GM10847 (cell line): ENCODE results near the gene TMEM63C.

Experiments
- POLR2A ChIP-seq: IDR thresholded peaks from 2 replicates; pipeline ENCODE4 v1.6.1; 2011; ENCODE audit not compliant: insufficient read length; ENCODE audit errors: extremely low read depth

The TMEM63C gene

DNA sequence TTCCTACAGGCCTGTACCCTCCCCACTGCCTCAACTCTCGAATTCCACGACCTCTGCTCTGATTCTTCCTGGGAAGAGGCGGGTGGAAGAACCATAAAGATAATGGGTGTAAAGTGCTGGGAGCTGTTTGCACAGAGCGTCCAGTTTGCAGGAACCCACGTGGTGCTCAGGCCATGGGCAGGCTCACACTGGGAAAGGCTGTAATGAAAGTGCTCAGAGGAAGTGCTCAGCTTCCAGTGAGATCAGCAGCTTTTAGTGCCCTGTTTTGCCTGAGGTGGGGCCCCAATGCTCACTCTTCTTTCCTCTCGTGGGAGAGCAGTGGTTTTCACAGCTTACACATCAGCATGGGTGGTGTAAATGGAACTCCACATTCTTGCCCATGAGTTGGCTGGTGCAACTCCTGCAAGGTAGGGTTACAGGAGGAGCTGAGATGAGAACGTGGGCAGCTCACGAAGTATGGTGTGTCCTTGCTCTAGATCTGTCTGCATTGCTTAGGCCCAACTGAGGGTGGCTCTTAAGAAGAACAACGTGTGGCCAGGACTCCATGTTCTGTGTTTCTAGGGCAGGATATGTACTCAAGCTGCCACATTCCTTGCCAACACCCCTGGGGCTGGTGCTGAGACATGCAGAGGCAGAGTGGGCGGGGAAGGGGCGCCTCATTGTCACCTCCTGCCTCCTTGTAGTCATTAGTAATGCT lies 2.9 kb downstream of the TMEM63C start:
- no peak for TF ChIP-seq POLR2A

DNA sequence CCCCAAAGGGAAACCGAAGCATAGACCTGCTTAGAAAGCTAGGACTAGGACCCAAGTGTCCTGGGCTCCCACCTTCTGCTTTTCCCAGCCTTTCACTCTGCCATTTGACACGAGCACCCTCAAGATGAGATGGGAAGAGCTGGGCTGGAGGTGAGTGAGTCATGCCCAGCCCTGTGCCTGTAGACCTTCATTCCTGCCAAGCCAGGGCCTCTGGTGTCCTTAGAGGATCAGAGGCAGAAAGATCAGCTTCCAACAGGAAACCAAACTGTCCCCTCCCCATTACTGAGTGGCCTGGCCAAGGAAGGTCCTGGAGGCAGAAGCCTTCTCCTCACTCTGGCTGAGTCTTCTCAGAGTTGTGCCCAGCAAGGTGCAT lies 3.5 kb downstream of the TMEM63C start:
- no peak for TF ChIP-seq POLR2A

DNA sequence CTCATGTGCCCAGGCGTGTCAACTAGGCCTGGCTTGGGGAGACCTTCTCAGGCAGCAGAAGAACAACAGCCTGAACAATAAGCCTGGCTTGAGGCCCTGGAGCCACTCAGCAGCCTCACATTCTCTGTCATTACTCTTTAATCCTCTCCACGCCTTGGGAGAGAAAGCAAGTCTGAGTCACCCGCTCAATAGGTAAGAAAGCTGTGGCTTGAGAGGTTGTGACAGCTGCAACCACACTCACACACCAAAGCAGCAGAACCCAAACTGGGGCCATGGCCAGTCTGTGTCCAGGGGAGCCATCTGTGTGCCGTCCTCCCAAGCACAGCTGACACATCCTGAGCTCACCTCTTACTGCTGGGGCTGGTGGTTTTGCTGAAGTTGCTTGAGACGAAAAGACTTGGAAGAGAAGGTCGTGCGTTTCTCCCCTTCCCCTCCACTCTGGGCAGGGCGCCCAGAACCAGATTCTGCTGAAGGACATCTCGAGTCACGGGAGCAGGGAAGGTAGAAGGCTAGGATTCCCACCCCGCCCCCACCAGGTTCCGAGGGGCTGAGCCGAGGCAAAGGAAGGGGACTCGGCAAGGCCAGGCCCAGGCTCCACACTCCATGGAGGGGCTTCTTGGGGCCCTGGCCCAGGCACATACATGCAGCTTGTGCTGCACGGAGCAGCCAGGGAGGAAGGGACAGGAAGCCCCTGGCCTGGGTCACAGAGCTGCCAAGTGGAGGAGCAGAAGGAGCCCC lies 5.5 kb downstream of the TMEM63C start:
- no peak for TF ChIP-seq POLR2A

DNA sequence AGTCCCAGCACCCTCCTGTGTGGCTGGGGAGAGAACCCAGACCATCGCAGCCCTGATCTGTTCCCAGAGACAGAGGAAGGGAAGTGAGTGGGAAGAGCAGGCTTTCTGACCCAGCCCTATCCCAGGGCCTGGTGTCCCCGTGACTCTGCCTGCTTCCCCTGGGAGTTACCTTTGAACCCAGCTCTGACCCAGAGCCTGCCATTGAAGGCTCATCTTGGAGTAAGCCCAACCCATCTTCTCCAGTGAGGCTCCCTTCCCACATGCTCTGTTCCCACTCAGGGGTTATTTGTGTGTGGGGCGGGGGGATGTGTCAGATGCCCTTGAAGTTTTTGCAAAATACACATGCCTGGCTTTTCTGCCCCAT lies 6.0 kb downstream of the TMEM63C start:
- no peak for TF ChIP-seq POLR2A

DNA sequence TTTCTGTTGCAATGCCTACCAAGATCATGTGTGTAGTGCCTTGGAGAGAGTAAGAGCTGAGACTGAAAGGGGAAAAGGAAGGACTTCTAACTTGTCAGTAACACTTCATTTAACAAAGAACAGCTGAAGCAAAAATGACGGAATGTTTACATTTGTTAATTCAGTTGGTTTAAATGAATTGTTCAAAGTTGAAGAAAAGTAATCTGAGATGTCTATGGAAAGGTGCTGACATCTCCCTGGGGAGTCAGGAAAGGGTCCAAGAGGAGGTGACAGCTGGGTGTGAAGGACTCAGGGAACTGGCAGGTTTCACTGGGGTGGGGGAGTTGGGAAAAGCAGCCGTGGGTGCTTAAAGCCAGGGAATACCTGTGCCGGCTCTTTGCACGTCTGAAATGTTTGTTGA lies 7.9 kb downstream of the TMEM63C start:
- TF ChIP-seq POLR2A = no peak

DNA sequence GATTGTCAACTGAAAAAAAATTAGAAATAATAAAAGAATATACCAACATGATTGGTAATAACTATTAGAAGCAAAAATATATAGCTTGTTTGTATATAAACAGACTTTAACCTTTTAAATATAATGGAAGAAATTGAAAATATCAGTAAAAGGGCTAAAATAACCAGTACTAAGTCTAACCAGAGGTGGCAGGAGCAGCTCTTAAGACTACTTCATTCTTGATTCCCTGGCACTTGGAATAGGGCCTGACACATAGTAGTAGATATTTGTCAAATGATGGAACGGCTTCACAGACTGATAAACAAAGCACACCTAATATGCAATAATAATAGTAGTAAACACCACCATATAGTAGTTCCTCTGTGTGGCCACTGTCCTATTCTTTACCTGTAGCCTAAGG lies 9.4 kb downstream of the TMEM63C start:
- TF ChIP-seq POLR2A = no peak

DNA sequence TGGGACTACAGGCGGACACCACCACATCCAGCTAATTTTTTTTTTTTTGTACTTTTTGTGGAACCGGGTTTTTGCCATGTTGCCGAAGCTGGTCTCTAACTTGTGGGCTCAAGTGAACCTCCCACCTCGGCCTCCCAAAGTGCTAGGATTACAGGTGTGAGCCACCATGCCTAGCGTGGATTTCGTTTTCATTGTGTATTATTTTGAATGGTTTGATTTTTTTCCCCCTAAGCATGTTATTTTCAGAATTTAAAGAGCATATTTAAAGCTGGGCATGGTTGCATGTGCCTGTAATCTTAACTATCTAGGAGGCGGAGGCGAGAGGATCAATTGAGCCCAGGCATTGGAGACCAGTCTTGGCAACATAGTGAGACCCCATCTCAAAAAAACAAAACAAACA lies 13.1 kb downstream of the TMEM63C start:
- TF ChIP-seq POLR2A = no peak

DNA sequence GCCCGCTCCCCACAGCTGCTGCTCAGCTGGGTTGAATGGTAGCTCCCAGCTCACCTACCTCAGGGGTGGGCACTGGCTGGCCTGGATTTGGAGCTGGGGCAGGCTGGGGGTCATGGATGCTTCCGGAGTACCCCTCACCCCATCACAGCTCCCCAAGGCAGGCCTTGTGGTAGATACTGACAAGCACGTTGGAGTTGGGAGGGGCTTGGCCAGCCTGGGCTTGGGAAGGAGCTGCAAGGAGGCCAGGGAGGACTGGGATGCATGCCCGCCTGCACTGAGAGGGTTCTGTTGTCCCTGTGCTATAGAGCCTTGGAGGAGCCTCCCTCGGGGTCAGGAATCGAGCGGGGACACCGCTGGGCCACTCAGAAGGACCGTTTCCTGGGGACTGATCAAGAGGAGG lies 14.2 kb downstream of the TMEM63C start:
- no peak for TF ChIP-seq POLR2A

DNA sequence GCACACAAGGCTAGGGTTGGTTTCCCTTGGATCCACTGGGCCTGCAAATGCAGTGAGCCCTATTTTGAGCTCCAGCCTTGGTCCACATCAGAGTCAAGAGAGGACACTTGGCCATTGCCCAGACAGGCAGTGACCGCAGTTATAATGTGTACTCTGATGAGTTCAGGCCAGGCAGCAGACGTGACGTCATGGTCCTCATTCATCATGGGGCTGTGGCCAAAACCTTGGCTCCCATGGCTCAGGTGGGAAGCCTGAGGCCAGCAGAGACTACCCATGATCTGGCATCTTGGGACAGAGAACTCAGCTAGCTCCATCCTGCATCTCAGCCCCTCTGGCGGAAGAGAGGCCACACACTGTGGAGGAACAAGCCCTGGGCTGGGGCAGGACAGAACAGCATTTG lies 16.4 kb downstream of the TMEM63C start:
- no peak for TF ChIP-seq POLR2A

DNA sequence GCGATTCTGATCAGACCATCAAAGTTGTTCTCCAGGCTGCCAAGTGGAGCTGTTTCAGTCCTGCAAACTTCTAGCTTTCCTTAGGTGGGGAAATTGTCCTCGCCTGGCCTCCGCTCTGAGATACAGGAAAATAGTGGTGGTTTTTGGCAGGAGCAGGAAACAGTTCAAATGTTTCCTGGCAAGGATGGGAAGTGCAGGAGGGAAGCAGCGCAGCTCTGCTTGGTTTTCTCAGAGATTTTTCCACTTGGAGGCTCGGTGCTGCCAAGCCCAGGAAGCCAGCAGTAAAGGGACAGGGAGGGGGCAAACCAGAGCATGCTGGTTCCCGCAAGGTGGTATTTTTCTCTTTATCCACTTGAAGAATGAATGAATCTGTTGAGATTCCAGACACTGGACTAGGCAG lies 17.0 kb downstream of the TMEM63C start:
- TF ChIP-seq POLR2A = no peak

DNA sequence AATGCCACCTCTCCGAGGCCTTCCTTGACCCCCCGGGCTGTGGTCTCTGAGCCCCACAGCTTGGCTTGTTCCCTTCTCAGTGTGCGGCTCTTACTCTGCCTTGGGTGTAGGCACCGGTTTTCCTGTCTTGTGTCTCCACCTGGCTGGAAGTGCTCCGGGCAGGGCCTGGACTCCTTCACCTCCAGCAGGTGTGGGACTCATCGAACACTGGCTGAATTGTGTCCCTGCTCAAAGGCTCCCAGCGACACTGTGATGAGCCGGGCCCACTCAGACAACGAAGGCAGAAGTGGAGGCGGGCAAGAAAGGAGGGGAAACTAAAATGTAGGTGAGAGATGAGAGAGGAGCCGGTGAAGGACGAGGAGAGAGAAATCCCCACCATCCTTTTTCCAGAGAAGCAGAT lies 18.0 kb downstream of the TMEM63C start:
- TF ChIP-seq POLR2A = no peak

DNA sequence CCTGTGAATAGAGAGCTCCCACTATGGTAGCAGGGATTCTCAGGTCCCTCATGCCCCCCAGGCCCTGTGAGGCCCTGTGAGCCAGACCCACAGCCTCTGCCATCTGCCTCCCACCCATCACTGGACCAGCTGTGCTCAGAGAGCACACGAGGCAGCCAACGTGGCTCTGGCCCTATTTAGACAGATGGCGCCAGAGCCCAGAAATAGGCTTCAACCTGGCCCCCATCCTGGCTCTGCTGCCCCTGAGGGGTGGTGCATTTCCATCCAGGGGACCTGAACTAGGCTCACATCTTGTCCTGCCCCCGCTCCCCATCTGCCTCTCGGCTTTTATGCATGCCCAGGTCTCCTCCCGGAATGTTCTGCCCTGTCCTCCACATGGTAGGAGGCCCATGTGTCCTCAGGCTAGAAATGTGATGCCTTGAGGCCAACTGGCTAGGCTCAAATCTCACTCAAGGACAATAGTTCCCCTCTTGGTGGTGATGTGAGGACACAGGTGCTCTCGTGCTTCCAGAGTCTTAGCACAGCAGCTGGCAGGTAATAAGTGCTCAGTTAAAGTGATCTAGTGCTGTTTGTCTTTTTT lies 18.9 kb downstream of the TMEM63C start:
- TF ChIP-seq POLR2A = no peak

DNA sequence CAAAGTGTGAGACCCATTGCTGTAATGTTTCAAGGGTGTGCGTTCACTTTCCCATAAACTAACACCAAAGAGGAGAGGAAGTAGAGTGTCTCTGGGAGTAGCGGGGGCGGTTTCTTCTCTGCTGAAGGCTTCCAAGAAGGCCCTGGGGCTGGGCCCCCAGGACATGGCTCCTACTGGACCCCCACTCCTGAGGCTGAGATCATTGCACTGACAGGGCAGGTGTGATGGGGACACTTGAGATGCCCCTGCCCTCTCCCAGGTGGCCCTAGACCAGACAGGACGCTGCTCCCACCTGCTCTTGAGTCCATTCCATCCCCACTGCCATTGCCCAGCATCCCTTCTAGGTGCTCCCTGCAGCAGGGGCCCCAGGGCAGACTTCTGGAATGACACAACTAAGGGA lies 20.1 kb downstream of the TMEM63C start:
- no peak for TF ChIP-seq POLR2A

DNA sequence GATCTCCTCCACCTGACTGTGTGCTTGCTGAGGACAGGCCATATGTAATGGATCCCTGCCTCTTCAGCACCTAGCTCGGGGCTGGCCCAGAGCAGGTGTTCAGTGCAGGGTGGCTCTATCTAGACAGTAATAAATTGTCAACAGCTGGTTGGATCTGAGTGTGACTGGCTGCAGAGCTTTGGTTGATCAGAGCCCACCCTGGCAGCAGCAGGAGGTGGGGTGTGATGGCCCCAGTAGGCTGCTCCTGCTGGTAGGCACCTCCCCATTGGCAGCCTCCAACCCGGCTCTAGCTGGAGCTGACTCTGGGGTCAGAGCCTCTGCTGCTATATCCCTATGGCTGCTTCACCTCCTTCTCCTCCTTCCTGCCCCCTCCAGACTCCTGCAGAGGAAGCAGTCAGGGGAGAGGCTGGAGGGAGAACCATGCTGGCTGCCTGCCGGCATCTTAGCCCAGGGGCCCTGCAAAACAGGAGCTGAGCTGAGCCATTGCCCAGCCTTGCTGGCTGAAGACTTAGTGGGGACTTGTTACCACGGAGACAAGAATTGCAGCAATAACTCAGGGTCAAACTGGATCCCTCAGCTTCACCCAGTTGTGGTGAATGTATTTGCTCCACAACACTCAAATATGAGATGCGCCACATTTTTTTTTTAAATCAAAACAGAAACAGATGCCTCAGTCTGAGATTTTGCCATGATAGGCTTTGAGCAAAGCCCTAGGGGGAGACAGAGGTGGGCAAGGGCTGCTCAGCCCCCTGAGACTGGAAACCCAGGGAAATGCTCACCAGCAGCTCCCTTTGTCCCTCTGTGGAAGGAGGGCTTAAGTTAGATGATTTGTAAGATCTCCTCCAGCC lies 22.2 kb downstream of the TMEM63C start:
- TF ChIP-seq POLR2A = no peak

DNA sequence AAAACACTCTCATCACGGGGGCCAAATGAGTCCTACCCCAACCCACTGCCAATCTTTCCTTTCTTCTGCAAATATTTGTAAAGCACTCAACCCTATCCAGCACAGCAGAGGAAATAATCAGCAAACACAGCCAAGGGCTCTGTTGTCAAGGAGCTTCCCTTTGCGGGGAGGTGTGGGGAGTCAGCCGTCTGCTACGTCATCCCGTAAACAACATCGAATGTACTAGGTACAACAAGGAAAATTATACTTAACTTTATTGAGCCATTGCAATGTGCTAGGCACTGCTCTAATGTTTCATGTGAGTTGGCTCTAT lies 22.8 kb downstream of the TMEM63C start:
- no peak for TF ChIP-seq POLR2A

DNA sequence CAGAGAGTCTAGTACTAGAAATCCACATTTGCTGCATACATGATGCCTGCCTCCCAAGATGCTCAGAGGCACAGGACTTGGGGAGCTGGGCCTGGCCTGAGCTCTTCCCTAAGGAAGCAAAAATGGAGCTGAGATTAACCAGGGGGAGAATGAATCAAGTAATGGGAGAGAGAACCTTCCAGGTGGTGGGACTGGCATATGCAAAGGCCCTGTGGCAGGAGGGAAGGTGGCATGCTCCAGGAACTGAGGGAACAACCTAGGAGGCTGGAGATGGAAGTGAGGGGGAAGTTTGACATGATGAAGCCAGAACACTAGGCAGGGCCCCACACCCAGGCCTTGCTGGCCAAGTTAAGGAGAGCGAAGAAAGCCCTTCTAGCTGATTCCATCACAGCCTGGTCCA lies 23.3 kb downstream of the TMEM63C start:
- no peak for TF ChIP-seq POLR2A
